AG04450 (cell line): ENCODE measurements around the gene CGB8. TPM values are rescaled to one million over a fixed set of nuclear protein-coding genes. Genes with fewer than 3 reads are reported as not detected.

Experiments
- CTCF ChIA-PET: fragments of 300-600, 350-600 bp; formaldehyde crosslinking; extraction: SDS; loops from one replicate; lab custom pipeline; 2022; ENCODE audit warnings: antibody characterized with exemption, inconsistent platforms; lab: Charles Lee
- POLR2A ChIA-PET: fragments of 350-600 bp; formaldehyde crosslinking; extraction: SDS; loops from one replicate; lab custom pipeline; 2021; ENCODE audit warnings: antibody characterized with exemption, inconsistent platforms; lab: Yijun Ruan, JAX
- DNase-seq: peaks from one replicate; pipeline ENCODE4 v3.0.0-alpha.2; 2011; ENCODE audit warnings: low read depth, low spot score
- H3K27ac ChIP-seq: one replicate; pipeline ENCODE4 v1.5.1; 2012; ENCODE audit warnings: low read depth, low read length, control low read depth
- H3K27me3 ChIP-seq: one replicate; pipeline ENCODE4 v1.6.0; 2012; ENCODE audit warnings: low read length; ENCODE audit not compliant: control insufficient read depth, insufficient read depth
- H3K4me3 ChIP-seq: 2 replicates; pipeline ENCODE4 v1.5.1; 2011; ENCODE audit warnings: mild to moderate bottlenecking, low read depth, low read length, control low read depth
- H3K9me3 ChIP-seq: 2 replicates; pipeline ENCODE4 v1.5.1; 2012; ENCODE audit warnings: low read length; ENCODE audit not compliant: control insufficient read depth, insufficient read depth
- polyA plus RNA-seq: library from polyadenylated mRNA; depleted of rRNA; stranded (reverse); fragments of >200 nt; gene quantifications from 2 replicates; pipeline ENCODE4 v1.2.3, GENCODE V29; 2011
- TF ChIP-seq, protein P1 (sequence below): IDR thresholded peaks from 2 replicates; pipeline ENCODE4 v1.5.1; 2011; ENCODE audit warnings: low read depth, low read length, control low read depth, inconsistent platforms

CGB8 gene
- polyA plus RNA-seq, 1 experiment, result not detected

DNA sequence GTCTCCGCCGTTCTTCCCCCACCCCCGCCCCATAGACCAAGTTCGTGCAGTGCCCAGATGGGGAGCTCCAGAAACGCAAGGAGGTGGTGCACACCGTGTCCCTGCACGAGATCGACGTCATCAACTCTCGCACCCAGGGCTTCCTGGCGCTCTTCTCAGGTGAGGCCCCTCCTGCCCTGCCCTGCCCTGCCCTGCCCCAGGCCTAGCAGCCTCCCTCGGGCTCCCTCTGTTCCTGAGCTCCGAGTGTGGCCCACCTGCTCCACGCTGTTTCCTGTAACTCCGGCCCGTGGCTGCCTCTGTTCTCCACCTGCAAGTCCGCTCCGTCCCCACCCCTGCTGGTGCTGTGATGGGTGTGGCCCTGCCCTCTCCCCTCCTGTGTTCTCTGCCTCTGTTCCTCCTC lies 38.5 kb downstream of the CGB8 start:
- ChIA-PET CTCF (interaction anchor here (1.2 to 2.2 kb wide), 2 partner anchors 11 to 17 kb away, joined by 4 to 14 read pairs; partner anchors contain the start of genes GYS1 and RUVBL2), POLR2A (no interaction called here)

GRCh38 chr19:49009828-49010227 lies 39.1 kb downstream of the CGB8 start:
- Histone ChIP-seq H3K27me3 (no peaks in the 10 kb centered on the region), H3K4me3 (no peak overlapping the region), H3K27ac (no peak overlapping the region), H3K9me3 (no peaks in the 10 kb centered on the region; the same call in 1 of the 2 replicates)
- ChIA-PET POLR2A (no interaction called here), CTCF (interaction anchor here (1.0 to 2.9 kb wide), 4 partner anchors 10 to 137 kb away, joined by 3 to 30 read pairs (median 10); partner anchors contain the start of genes GYS1 and RUVBL2)
- TF ChIP-seq, protein P1, sequence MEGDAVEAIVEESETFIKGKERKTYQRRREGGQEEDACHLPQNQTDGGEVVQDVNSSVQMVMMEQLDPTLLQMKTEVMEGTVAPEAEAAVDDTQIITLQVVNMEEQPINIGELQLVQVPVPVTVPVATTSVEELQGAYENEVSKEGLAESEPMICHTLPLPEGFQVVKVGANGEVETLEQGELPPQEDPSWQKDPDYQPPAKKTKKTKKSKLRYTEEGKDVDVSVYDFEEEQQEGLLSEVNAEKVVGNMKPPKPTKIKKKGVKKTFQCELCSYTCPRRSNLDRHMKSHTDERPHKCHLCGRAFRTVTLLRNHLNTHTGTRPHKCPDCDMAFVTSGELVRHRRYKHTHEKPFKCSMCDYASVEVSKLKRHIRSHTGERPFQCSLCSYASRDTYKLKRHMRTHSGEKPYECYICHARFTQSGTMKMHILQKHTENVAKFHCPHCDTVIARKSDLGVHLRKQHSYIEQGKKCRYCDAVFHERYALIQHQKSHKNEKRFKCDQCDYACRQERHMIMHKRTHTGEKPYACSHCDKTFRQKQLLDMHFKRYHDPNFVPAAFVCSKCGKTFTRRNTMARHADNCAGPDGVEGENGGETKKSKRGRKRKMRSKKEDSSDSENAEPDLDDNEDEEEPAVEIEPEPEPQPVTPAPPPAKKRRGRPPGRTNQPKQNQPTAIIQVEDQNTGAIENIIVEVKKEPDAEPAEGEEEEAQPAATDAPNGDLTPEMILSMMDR, result no peak
- no peak for DNase-seq

More for the DNA sequence above, 38.5 kb downstream of the CGB8 start:
- Histone ChIP-seq H3K4me3 (no peak overlapping the region), H3K27me3 (no peaks in the 10 kb centered on the region), H3K9me3 (no peaks in the 10 kb centered on the region; the same call in 1 of the 2 replicates), H3K27ac (no peak overlapping the region)
- TF ChIP-seq, protein P1, result no peak
- DNase-seq, result no peak

DNA sequence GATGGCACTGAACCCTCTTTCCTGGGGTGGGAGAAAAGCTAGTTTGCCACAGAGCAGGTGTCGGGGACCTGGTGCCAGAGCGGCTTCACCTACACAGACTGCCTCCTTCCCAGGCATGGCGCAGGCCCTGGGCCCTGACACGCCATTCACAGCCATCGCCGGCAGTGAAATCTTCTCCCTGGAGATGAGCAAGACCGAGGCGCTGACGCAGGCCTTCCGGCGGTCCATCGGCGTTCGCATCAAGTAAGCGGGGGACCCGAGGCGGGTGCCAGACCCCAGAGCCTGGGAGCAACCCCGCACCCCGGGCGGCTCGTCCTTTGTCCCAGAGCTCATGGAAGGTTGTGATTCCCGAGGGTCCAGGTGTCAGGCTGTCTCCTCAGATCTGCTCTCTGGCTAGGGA lies 42.0 kb downstream of the CGB8 start:
- no peak overlapping the region for H3K27ac ChIP-seq
- no peak for DNase-seq
- H3K27me3 ChIP-seq, result no peaks in the 10 kb centered on the region
- no peaks in the 10 kb centered on the region; the same call in 1 of the 2 replicates for H3K9me3 ChIP-seq
- CTCF ChIA-PET, result no interaction called here
- TF ChIP-seq, protein P1, result no peak
- no peak overlapping the region for H3K4me3 ChIP-seq
- POLR2A ChIA-PET, result interaction anchor here (1.0 kb wide), 1 partner anchor 15 kb away, joined by 4 read pairs; no protein-coding TSS in a partner anchor

DNA sequence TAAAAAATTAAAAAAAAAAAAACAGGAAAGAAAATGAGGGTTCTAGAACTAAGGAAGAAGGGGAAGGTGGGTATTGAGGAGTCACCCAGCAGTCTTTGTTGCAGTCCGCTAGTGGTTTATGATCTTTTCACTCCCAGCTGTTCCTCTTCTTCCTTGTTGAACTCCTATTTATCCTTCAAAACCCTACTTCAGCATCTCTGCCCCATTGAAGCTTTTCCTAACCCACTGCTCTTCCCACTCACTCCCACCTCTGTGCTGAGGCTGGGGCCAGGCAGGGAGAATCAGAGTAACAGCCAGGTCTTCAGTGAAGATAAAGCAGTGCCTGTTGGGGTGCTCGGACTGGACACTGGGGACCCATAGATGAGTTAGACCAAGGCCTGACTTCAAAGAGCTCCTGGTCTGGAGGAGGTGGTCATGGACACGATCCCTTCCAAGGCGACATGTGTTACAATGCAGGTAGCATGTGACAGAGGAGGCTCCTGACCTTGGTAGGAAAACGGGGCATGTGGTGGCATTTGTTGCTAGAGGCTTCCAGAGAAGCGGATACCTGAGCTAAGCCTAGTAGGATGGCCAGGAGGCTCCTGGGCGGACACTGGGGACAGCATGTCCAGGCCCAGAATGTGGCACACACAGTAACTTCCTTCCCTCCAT lies 43.8 kb downstream of the CGB8 start:
- DNase-seq, result no peak
- POLR2A ChIA-PET, result interaction anchor here (1.1 kb wide), 1 partner anchor 12 kb away, joined by 3 read pairs; the partner anchor contains the start of gene GYS1

More for the DNA sequence above, 43.8 kb downstream of the CGB8 start:
- Histone ChIP-seq H3K9me3 (no peaks in the 10 kb centered on the region; the same call in 1 of the 2 replicates), H3K27me3 (no peaks in the 10 kb centered on the region), H3K4me3 (no peak overlapping the region), H3K27ac (no peak overlapping the region)
- CTCF ChIA-PET, result interaction anchor here (2.2 kb wide), 1 partner anchor 11 kb away, joined by 15 read pairs; the partner anchor contains the start of genes GYS1 and RUVBL2
- TF ChIP-seq, protein P1, result no peak
